GM10248 (cell line): ENCODE data around the gene CERT1.

Experiments used
- CTCF ChIA-PET: fragments of 300-600 bp; sonication (Branson Sonifier 250); formaldehyde crosslinking; extraction: SDS; loops from one replicate; lab custom pipeline; 2021; ENCODE audit warnings: antibody characterized with exemption; lab: Yijun Ruan, JAX
- POLR2A ChIA-PET: fragments of 350-650 bp; sonication (Branson Sonifier 250); formaldehyde crosslinking; extraction: SDS; loops from one replicate; lab custom pipeline; 2020; ENCODE audit warnings: antibody characterized with exemption; lab: Yijun Ruan, JAX
- DNase-seq: peaks from one replicate; pipeline ENCODE4 v3.0.0; 2012; ENCODE audit errors: extremely low spot score
- CTCF ChIP-seq: IDR thresholded peaks from 2 replicates; pipeline ENCODE4 v1.5.1; 2012; ENCODE audit warnings: mild to moderate bottlenecking, low read depth; ENCODE audit errors: extremely low read depth, missing control alignments, control extremely low read depth

The CERT1 gene

DNA sequence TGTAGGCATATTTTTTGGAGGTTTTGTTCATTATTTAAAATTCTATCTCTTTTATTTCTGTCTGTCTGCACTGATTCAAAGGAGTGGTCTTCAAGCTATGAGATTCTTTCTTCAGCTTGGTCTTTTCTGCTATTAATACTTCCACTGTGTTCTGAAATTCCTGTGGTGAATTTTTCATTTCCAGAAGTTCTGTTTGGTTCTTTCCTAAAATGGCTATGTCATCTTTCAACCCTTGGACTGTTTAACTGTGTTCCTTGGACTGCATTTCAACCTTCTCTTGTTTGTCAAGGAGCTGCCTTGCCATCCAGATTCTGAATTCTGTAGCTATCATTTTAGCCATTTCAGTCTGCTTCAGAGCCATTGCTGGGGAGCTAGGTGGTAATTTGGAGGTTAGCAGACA, 76.3 kb downstream of the CERT1 start:
- DNase-seq: no peak
- no peak for TF ChIP-seq CTCF
- POLR2A ChIA-PET: no interaction called here
- CTCF ChIA-PET: interaction anchor here (0.7 kb wide), 1 partner anchor 34 kb away, joined by 3 read pairs; no protein-coding TSS in a partner anchor

- CTCF ChIA-PET: interaction anchor here (0.9 to 1.1 kb wide), 2 partner anchors 10 to 12 kb away, joined by 3 read pairs; no protein-coding TSS in a partner anchor
- no peak for TF ChIP-seq CTCF
- POLR2A ChIA-PET: no interaction called here
- no peak for DNase-seq
These were observed 77.5 kb downstream of the CERT1 start for GRCh38 chr5:75433814-75434506.

GRCh38 chr5:75414241-75414640, 97.2 kb downstream of the CERT1 start:
- CTCF ChIA-PET: interaction anchor here (1.1 kb wide), 1 partner anchor 12 kb away, joined by 4 read pairs; no protein-coding TSS in a partner anchor
- POLR2A ChIA-PET: no interaction called here
- DNase-seq: no peak
- TF ChIP-seq CTCF: no peak

DNA sequence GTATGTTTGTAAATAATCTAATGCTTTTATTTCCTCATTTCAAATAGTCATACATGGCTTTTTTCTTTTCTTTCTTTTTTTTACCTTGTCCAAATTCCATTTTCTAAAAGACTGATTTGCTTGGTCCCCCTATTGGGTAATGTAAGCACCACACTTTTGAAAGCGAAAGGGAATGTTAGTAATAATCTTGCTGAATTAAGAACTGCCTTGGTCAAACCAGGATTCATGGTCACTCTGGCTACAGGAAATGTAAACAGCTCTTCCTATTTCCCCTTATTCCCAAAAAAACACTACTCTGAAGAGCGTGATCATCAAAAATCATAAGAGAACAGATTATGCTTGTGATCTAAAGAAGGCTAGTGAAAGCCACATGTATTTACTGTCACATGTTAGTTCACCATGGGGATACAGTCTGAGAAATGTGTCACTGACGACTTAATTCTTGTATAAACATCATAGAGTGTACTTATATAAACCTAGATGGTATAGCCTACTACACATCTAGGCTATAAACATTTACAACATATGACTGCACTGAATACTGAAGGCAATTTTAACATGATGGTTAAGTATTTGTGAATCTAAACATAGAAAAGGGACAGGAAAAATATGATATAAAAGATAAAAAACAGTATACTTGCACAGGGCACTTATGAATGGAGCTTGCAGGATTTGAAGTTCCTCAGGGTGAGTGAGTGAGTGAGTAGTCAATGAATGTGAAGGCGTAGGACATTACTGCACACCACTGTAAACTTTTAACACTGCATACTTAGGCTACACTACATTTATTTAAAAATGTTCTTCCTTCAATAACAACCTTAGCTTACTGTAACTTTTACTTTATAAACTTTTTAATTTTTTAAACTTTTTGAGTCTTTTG, 99.1 kb downstream of the CERT1 start:
- POLR2A ChIA-PET: no interaction called here
- DNase-seq: no peak
- CTCF ChIA-PET: interaction anchor here (1.9 kb wide), 1 partner anchor 11 kb away, joined by 6 read pairs; no protein-coding TSS in a partner anchor
- TF ChIP-seq CTCF: no peak

- no peak for DNase-seq
- ChIA-PET CTCF (no interaction called here), POLR2A (no interaction called here)
- TF ChIP-seq CTCF: no peak
These were observed 106.1 kb downstream of the CERT1 start for GRCh38 chr5:75405296-75405695.

DNA sequence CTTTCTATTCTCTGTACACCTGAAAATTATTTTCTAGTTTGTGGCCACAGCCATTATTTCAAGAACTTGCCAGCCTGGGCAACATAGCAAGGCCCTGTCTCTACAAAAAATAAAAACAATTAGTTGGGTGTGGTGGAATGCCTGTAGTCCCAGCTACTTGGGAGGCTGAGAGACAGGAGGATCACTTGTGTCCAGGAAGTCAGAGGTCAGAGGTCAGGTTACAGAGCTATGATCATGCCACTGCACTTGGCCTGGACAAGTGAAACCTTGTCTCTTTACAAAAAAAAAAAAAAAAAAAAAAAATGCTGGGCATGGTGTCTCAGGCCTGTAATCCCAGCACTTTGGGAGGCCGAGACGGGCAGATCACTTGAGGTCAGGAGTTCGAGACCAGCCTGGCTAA, 116.2 kb downstream of the CERT1 start:
- TF ChIP-seq CTCF: no peak
- no peak for DNase-seq
- ChIA-PET POLR2A (no interaction called here), CTCF (interaction anchor here (1.3 to 1.6 kb wide), 2 partner anchors 13 to 44 kb away, joined by 3 to 4 read pairs; no protein-coding TSS in a partner anchor)
